Colonic mucosa (tissue), 4 donors: ENCODE measurements around the gene TADA3. TPM values are rescaled to one million over a fixed set of nuclear protein-coding genes. Genes with fewer than 3 reads are reported as not detected.

ENCODE experiments used
- DNase-seq: peaks from one replicate; pipeline ENCODE4 v3.0.0-alpha.2; 2020
- H3K27ac ChIP-seq: fragments of 200-600 bp; one replicate; pipeline ENCODE4 v1.8.0; 2021
- H3K27me3 ChIP-seq: fragments of 200-600 bp; one replicate; pipeline ENCODE4 v1.8.0; 2021
- H3K36me3 ChIP-seq: fragments of 200-600 bp; one replicate; pipeline ENCODE4 v1.8.0; 2021
- H3K4me1 ChIP-seq: fragments of 200-600 bp; one replicate; pipeline ENCODE4 v1.8.0; 2021; ENCODE audit warnings: mild to moderate bottlenecking
- H3K4me3 ChIP-seq: fragments of 200-600 bp; one replicate; pipeline ENCODE4 v1.8.0; 2021
- H3K9ac ChIP-seq, 2 donors: one replicate each; pipeline ENCODE4 v1.7.0; 2013; ENCODE audit warnings: control low read depth in 2 of 2, low read depth in 2 of 2, low read length in 2 of 2
- H3K9me3 ChIP-seq: fragments of 200-600 bp; one replicate; pipeline ENCODE4 v1.8.0; 2021
- intact Hi-C: fragments of 100-400 bp; cut with DNase I; formaldehyde crosslinking; loops from one replicate; pipeline ENCODE4 v1.14.1; 2022
- total RNA-seq, 2 donors: library from RNA; stranded (reverse); fragmentation: NEBNext Ultra II Directional in 1 of 2; extraction: Animal tissue kit (Norgen Biotek cat#: 25700) in 1 of 2; gene quantifications; one replicate each; pipeline ENCODE4 v1.2.1, GENCODE V29; 2021
- TF ChIP-seq, protein P1 (sequence below): fragments of 200-600 bp; IDR thresholded peaks from one replicate; pipeline ENCODE4 v1.8.0; 2022; ENCODE audit warnings: antibody characterized with exemption, mild to moderate bottlenecking
- donor health status: healthy.
- donor health status: DM: no; HTN: no; CAD: no.
- donor health status: DM: no; HTN: no; CAD: no.

TADA3 gene
- total RNA-seq, 2 donors from 2014 or later = 60.1 to 66.4 TPM

DNA sequence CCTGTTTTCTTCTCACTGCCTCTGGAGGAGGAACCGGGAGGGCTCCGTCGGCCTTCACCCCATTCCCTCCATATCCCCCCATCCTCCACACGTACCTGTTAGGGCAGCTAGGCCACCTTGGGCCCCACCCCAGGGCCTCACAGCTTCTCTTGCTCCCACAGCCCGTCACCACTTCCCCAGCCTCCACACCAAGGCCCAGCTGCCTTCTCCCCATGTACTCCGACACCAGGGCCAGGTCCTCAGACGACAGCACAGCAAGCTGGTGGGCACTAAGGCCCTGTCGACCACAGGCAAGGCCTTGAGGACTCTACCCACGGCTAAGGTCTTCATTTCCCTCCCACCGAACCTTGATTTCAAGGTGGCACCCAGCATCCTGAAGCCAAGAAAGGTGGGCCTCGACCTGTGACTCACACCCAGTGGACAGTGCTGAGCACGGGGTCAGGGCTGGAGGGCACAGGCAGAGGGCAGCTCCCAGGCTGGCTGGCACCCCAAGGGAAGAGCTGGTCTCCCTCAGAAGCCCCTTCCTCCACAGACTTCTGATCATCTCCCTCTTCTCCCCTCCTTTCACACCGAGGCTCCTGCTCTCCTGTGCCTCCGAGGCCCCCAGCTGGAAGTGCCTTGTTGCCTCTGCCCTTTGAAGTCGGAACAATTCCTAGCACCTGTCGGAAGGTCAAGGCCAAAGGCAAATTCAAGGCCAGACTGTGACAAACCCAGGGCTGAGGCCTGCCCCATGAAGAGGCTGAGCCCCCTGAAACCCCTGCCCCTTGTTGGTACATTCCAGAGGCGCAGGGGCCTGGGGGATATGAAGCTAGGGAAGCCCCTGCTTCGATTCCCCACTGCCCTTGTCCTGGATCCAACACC, 42.5 kb upstream of the TADA3 start:
- Histone ChIP-seq H3K4me3 (no peak overlapping the region), H3K4me1 (no peaks in the 10 kb centered on the region), H3K27ac (no peak overlapping the region), H3K27me3 (no peaks in the 10 kb centered on the region), H3K9me3 (no peaks in the 10 kb centered on the region), H3K9ac (no peak overlapping the region), H3K36me3 (no peaks in the 10 kb centered on the region)
- TF ChIP-seq, protein P1, sequence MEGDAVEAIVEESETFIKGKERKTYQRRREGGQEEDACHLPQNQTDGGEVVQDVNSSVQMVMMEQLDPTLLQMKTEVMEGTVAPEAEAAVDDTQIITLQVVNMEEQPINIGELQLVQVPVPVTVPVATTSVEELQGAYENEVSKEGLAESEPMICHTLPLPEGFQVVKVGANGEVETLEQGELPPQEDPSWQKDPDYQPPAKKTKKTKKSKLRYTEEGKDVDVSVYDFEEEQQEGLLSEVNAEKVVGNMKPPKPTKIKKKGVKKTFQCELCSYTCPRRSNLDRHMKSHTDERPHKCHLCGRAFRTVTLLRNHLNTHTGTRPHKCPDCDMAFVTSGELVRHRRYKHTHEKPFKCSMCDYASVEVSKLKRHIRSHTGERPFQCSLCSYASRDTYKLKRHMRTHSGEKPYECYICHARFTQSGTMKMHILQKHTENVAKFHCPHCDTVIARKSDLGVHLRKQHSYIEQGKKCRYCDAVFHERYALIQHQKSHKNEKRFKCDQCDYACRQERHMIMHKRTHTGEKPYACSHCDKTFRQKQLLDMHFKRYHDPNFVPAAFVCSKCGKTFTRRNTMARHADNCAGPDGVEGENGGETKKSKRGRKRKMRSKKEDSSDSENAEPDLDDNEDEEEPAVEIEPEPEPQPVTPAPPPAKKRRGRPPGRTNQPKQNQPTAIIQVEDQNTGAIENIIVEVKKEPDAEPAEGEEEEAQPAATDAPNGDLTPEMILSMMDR = no peak
- no peak for DNase-seq
- intact Hi-C loops = no loop called here

DNA sequence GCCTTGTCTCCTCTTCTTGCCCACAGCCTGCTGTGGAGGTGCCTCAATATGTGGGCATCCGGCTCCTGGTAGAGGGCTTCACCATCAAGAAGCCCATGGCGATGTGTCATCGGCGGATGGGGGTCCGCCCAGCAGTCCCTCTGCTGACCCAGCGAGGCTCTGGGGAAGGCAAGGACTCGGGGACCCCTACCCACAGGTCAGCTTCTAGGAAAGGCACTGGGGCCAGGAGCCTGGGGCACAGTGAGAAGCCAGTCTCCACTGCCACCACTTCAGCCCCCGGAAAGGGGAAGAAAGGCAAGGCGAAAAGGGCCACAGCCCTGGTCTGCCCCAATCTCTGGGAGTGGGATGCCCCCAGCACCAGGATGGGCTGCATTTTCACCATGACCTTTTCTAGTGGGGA, 40.8 kb upstream of the TADA3 start:
- Histone ChIP-seq H3K36me3 (no peaks in the 10 kb centered on the region), H3K9ac (no peak overlapping the region)
- intact Hi-C loops = no loop called here

DNA sequence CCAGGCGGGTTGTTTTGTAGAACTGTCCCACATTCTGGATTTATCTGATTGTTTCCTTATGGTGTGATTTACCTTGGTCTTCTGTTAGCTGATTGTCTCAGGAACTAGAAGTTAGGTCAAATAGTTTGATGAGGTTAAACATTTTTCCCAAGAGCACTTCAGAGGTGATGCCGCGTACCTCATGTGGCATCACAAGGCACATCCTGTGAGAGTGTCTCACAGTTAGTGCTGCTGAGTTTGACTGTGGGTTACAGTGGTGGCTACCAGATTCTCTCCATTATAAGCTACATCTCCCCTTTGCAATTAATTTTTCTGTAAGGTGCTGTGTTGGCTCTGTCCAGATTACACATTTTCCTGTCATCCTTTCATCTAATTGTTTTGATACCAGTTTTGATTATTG, 39.0 kb upstream of the TADA3 start:
- Histone ChIP-seq H3K27me3 (no peaks in the 10 kb centered on the region), H3K9me3 (no peaks in the 10 kb centered on the region), H3K27ac (no peak overlapping the region), H3K4me3 (no peak overlapping the region), H3K9ac (no peak overlapping the region), H3K36me3 (no peaks in the 10 kb centered on the region), H3K4me1 (no peaks in the 10 kb centered on the region)
- TF ChIP-seq, protein P1 = no peak
- intact Hi-C loops = no loop called here
- no peak for DNase-seq

More for the DNA sequence above, 40.8 kb upstream of the TADA3 start:
- Histone ChIP-seq H3K27me3 (no peaks in the 10 kb centered on the region), H3K4me1 (no peaks in the 10 kb centered on the region), H3K27ac (no peak overlapping the region), H3K4me3 (no peak overlapping the region), H3K9me3 (no peaks in the 10 kb centered on the region)
- DNase-seq = no peak
- TF ChIP-seq, protein P1 = no peak

DNA sequence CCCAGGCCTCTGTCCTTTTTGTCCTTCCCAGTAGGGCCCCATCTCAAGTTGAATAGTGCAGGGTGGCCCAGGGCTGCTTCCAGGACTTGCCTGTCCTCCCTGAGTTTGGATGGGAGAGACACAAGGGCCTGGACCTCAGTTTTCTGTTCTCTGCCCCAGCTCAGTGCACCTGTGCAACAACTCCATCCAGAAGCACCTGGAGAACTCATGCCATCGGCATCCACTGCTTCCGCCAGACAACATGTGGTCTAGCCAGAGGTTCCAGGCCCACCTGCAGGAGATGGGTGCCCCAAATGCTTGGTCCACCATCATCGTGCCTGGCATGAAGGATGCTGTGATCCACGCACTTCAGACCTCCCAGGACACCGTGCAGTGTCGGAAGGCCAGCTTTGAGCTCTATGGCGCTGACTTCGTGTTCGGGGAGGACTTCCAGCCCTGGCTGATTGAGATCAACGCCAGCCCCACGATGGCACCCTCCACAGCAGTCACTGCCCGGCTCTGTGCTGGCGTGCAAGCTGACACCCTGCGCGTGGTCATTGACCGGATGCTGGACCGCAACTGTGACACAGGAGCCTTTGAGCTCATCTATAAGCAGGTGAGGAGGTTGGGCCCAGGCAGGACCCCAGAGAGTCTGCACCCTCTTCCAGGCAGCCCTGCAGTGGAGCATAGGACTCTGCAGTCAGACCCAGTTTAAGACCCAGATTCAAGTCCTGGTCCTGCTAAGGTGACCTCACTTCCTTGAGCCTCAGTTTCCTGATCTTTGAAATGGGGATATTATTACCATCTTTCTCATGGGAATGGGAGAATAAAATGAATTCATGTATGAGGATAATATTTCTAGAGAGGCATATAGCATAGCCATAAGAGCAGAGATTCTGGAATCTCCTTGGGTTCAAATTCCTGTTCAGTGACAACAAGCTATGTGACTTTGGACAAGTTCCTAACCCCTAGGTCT, 36.8 kb upstream of the TADA3 start:
- H3K36me3 ChIP-seq = no peaks in the 10 kb centered on the region
- no peak for DNase-seq
- no peak overlapping the region for H3K4me3 ChIP-seq
- no peak overlapping the region for H3K9ac ChIP-seq
- TF ChIP-seq, protein P1 = no peak
- intact Hi-C loops = no loop called here
- H3K4me1 ChIP-seq = no peaks in the 10 kb centered on the region
- H3K27me3 ChIP-seq = no peaks in the 10 kb centered on the region
- H3K27ac ChIP-seq = no peak overlapping the region
- H3K9me3 ChIP-seq = no peaks in the 10 kb centered on the region

DNA sequence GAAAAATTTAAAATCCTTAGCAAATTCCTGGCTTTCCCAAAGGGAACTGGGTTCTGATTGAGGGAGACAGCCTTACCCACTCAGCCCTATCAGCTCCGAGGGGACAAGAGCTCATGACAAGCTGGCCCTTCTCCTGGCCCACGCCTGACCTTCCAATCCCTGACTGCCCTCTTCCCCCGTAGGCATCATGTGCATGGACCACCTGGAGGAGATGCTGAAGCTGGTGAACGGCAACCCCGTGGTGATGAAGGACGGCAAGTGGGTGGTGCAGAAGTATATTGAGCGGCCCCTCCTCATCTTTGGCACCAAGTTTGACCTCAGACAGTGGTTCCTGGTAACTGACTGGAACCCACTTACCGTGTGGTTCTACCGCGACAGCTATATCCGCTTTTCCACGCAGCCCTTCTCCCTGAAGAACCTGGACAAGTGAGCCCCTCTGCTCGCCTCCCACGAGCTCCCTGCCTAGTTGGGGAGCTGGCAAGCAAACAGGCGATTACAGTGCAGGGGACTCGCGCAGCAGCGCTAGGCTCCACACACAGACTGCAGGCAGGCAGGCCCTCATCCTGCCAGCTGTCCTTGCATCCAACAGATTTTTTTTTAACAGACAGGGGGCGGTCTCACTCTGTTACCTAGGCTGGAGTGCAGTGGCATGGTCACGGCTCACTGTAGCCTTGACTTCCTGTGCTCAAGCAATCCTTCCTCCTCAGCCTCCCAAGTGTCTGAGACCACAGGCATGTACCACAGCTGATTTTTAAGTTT, 34.7 kb upstream of the TADA3 start:
- DNase-seq = peak; percentile 38
- intact Hi-C loops = no loop called here
- H3K27ac ChIP-seq = no peak overlapping the region
- H3K4me1 ChIP-seq = no peaks in the 10 kb centered on the region
- TF ChIP-seq, protein P1 = no peak
- no peaks in the 10 kb centered on the region for H3K27me3 ChIP-seq
- H3K36me3 ChIP-seq = no peaks in the 10 kb centered on the region
- H3K9me3 ChIP-seq = no peaks in the 10 kb centered on the region
- H3K9ac ChIP-seq = no peak overlapping the region
- H3K4me3 ChIP-seq = no peak overlapping the region
